WERI-Rb-1 (cell line): Measurements from ENCODE around the gene GLCE.

Source experiments
- DNase-seq: peaks from one replicate; pipeline ENCODE4 v3.0.0-alpha.2; 2020
- H3K27ac ChIP-seq: fragments of 250-450 bp; sonication (Bioruptor Pico); 2 replicates; pipeline ENCODE4 v1.5.1; 2020; ENCODE audit warnings: mild to moderate bottlenecking, moderate library complexity
- H3K27me3 ChIP-seq: fragments of 250-450 bp; sonication (Bioruptor Pico); 2 replicates; pipeline ENCODE4 v1.5.1; 2021; ENCODE audit warnings: mild to moderate bottlenecking, low read depth, moderate library complexity; ENCODE audit not compliant: insufficient read depth, severe bottlenecking
- H3K36me3 ChIP-seq: fragments of 250-450 bp; sonication (Bioruptor Pico); 2 replicates; pipeline ENCODE4 v1.5.1; 2020; ENCODE audit warnings: mild to moderate bottlenecking, moderate library complexity
- H3K4me3 ChIP-seq: 2 replicates; pipeline ENCODE4 v1.5.1; 2011; ENCODE audit warnings: low read depth, mild to moderate bottlenecking, control low read depth, low read length
- H3K9me3 ChIP-seq: fragments of 250-450 bp; sonication (Bioruptor Pico); 2 replicates; pipeline ENCODE4 v1.5.1; 2021; ENCODE audit warnings: mild to moderate bottlenecking, moderate library complexity; ENCODE audit not compliant: severe bottlenecking
- TF ChIP-seq, protein P1 (sequence below): IDR thresholded peaks from 2 replicates; pipeline ENCODE4 v1.5.1; 2011; ENCODE audit warnings: low read depth, mild to moderate bottlenecking, control low read depth, inconsistent platforms, low read length

GLCE gene

DNA sequence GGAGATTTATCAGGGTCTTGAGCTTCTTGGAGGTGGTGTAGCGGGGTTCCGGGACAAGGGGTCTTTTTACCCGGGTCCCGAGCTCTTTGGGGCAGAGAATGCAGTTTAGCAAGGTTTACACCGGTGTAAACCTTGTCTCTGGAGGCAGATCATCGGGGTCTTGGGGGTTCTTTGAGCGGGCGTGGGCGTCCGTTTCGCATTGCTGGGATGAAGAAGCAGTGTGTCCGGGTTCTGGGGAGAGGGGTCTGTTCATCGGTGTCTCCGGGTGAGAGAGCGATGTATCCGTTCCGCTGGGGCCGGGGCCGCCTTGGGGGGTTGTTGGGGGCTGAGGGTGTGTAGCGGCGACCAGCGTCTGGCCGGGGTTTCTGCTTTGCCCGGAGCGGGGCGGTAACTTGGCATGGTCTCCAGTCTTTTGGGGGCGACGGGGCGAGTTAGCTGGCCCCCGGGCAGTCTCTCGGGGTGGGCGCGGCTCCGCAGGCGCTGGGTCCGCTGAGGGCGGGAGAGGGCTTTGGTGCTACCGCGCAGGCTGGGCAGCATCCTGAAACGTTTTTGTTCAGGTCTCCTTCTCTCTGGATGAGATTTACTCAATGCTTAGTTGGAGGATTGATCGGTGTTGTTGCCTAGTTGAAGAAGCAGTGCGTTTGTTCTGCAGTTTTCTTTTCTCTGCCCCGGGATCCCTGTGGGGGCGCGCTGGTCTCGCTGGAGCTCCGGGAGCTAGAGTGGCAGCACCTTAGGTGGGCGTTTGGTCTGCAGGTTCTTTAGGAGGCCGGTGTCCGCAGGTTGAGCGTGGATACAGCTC lies 843 bp downstream of the GLCE start:
- H3K27ac ChIP-seq, result peak overlapping the region; percentile 95
- H3K27me3 ChIP-seq, result no peaks in the 10 kb centered on the region
- H3K4me3 ChIP-seq, result peak overlapping the region; percentile 90
- DNase-seq, result peak; percentile 61
- no peaks in the 10 kb centered on the region; the same call in 1 of the 2 replicates for H3K36me3 ChIP-seq
- no peaks in the 10 kb centered on the region for H3K9me3 ChIP-seq
- TF ChIP-seq, protein P1, sequence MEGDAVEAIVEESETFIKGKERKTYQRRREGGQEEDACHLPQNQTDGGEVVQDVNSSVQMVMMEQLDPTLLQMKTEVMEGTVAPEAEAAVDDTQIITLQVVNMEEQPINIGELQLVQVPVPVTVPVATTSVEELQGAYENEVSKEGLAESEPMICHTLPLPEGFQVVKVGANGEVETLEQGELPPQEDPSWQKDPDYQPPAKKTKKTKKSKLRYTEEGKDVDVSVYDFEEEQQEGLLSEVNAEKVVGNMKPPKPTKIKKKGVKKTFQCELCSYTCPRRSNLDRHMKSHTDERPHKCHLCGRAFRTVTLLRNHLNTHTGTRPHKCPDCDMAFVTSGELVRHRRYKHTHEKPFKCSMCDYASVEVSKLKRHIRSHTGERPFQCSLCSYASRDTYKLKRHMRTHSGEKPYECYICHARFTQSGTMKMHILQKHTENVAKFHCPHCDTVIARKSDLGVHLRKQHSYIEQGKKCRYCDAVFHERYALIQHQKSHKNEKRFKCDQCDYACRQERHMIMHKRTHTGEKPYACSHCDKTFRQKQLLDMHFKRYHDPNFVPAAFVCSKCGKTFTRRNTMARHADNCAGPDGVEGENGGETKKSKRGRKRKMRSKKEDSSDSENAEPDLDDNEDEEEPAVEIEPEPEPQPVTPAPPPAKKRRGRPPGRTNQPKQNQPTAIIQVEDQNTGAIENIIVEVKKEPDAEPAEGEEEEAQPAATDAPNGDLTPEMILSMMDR, result peak; percentile 29; the same call in 1 of the 2 replicates

DNA sequence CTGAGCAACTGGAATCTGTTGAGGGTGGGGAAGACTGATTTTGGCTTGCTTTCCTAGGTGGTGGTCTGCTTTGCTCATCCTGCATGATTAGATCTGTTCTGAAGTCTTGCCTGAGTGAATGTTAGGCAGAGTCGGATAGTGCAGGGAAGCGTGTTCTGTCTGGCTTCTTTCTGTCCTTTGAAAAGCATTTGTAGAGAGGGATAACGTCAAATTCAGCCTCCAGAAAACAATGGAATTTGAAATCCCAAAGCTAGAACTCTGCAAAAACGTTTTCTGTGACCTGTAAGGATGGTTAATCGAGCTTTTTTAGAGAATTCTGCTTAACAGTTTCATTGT lies 1.4 kb downstream of the GLCE start:
- TF ChIP-seq, protein P1, result no peak
- Histone ChIP-seq H3K27ac (peak overlapping the region; percentile 95), H3K9me3 (no peaks in the 10 kb centered on the region), H3K4me3 (peak overlapping the region; percentile 90), H3K27me3 (no peaks in the 10 kb centered on the region), H3K36me3 (no peaks in the 10 kb centered on the region; the same call in 1 of the 2 replicates)
- DNase-seq, result no peak

DNA sequence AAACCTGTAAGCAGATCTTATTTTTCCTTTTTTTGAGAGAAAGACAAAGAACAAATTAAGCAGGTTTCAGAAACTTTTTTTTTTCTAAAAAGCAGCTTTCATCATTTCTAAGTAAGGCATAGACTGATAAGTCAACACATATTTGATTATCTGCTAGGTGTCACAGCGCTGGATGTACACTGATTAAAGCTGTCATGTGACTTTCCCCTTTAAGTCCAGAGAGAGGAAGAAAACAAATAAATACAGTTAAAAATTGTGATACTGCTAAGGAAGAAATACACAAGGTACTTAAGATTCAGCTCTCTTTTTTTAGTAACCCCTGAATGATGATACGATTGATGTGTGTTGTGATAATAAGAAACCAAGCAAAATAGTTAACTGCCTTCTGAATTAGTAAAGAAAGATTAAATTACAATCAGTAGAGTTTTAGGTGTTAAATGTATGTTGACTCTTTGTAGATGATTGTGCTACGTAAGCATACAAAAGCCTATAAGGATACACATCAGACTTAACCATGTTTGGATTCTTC lies 2.8 kb downstream of the GLCE start:
- DNase-seq, result no peak
- H3K36me3 ChIP-seq, result no peaks in the 10 kb centered on the region; the same call in 1 of the 2 replicates
- no peaks in the 10 kb centered on the region for H3K27me3 ChIP-seq
- no peaks in the 10 kb centered on the region for H3K9me3 ChIP-seq
- TF ChIP-seq, protein P1, result no peak
- H3K4me3 ChIP-seq, result no peak overlapping the region
- H3K27ac ChIP-seq, result no peak overlapping the region

DNA sequence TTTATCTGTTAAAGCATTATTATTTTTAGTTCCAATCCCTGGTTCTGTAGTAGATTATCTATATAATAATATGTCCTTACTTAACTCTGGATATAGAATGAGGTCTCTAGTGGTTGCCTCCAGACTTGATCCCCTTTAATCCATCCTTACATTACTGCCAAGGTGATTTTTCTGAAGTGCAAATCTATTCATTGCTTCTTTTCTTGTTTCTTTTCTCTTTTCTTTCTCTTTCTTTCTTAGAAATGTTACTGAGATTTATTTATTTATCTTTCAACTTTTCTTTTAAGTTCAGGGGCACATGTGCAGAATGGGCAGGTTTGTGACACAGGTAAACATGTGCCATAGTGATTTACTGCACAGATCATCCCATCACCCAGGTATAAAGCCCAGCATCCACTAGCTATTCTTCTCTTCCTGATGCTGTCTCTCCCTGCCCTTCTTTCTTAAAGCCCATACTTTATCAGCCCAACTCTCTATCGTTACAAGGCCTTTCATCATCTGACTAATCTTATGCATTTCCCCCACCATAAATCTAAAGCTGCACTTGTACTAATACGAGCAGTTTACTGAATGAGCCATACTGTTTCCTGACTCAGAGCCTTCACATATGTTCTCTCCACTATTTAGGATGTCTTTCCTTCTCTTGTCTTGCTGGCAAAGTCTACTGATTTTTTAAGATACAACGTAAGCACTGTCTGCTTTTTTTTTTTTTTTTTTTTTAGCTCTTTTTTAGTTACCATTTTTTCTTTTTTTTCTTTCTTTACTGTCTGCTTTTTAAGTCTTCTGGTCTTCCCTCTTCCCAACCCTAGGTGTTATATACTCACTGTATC lies 4.6 kb downstream of the GLCE start:
- Histone ChIP-seq H3K9me3 (no peaks in the 10 kb centered on the region), H3K36me3 (no peaks in the 10 kb centered on the region; the same call in 1 of the 2 replicates), H3K4me3 (peak overlapping the region; percentile 6; the same call in 1 of the 2 replicates), H3K27ac (peak overlapping the region; percentile 79), H3K27me3 (no peaks in the 10 kb centered on the region)
- peak; percentile 35 for DNase-seq
- TF ChIP-seq, protein P1, result no peak

DNA sequence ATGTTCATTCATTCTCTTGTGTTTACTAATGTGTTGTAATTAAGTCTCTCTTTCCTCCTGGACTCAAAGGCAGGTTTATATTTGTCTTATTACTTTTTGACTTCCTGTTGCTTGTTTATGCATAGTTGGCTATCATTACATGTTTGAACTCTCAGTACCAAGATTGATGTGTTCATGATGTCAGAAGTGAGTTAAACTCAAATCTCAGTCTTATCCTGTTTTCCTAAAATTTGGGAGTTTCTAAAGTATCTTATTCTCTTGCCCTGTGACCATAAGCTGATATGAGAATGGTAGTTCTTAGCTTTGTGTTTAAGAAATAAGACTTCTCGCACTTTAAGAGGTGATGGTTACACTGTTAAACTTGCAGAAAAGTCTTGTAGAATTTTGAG lies 5.2 kb downstream of the GLCE start:
- Histone ChIP-seq H3K27ac (peak overlapping the region; percentile 79), H3K9me3 (no peaks in the 10 kb centered on the region), H3K36me3 (no peaks in the 10 kb centered on the region; the same call in 1 of the 2 replicates), H3K27me3 (no peaks in the 10 kb centered on the region), H3K4me3 (peak overlapping the region; percentile 6; the same call in 1 of the 2 replicates)
- TF ChIP-seq, protein P1, result no peak
- no peak for DNase-seq
